ENCODE measurements around the gene MESD. TPM values are rescaled to one million over a fixed set of nuclear protein-coding genes. Genes with fewer than 3 reads are reported as not detected.
"Not testable (repeated sequence)": the region's sequence is repeated elsewhere in the genome, so short reads cannot be mapped to it uniquely, and the experiment has no call there.

The MESD gene
- total RNA-seq, 1 experiment from 2014 or later, result 25.2 TPM

GRCh38 chr15:80966431-80967197 lies 23.0 kb downstream of the MESD start:
- no peak for DNase-seq (ENCODE audit: low read depth)

- not testable (repeated sequence) for DNase-seq (ENCODE audit: low read depth)
These were observed 24.2 kb downstream of the MESD start for GRCh38 chr15:80965454-80965853.

GRCh38 chr15:80958818-80959495 lies 30.7 kb downstream of the MESD start:
- DNase-seq (ENCODE audit: low read depth), result no peak

DNA sequence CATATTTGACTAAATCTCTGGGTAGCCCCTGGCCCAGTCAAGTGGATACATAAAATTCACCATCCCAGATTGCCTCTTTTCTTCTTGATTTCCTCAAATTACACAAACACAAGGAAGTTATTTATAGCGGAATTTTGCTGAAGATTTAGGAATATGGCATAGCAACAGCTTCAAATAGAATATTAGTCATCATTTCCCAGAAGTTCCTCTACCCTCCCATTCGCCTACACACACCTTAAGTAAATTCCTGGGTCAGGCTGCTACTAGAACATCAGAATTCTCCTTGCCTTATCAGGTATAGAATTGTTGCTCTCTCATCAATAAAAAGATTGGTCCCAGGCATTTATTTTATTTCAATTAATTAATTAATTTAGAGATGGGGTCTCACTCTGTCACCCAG lies 31.6 kb downstream of the MESD start:
- no peak for DNase-seq (ENCODE audit: low read depth)

GRCh38 chr15:80957556-80957955 lies 32.1 kb downstream of the MESD start:
- DNase-seq (ENCODE audit: low read depth), result no peak

DNA sequence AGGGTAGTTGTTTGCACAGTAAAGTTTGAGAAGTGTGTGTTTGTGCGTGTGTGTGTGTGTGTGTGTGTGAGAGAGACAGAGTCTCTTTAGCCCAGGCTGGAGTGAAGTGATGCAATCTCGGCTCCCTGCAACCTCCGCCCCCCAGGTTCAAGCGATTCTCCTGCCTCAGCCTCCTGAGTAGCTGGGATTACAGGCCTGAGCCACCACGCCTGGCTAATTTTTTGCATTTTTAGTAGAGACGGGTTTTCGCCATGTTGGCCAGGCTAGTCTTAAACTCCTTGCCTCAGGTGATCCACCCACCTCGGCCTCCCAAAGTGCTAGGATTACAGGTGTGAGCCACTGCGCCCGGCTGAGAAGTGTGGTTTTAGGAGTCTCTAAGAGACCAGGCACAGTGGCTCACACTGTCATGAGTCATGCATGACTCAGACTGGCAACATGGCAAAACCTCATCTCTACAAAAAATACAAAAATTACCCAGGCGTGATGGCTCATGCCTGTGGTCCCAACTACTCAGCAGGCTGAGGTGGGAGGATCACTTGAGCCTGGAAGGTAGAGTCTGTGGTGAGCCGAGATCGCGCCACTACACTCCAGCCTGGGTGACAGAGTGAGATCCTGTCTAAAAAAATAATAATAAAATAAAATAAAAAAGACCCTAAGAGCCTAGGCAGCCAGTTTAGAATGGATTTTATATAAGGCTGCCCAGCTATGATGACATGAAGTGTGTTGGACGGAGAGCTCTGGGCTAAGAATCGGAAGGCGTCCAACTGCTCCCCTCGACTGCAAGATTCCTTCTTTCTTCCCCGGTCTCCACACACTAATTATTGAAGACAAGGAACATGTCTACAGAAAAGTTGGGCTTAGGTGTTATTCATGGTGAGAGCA lies 33.8 kb downstream of the MESD start:
- peak; percentile 99 for DNase-seq (ENCODE audit: low read depth)

GRCh38 chr15:80953953-80954778 lies 35.5 kb downstream of the MESD start:
- DNase-seq (ENCODE audit: low read depth), result no peak

- DNase-seq (ENCODE audit: low read depth), result no peak
These were observed 36.3 kb downstream of the MESD start for GRCh38 chr15:80953001-80953952.

DNA sequence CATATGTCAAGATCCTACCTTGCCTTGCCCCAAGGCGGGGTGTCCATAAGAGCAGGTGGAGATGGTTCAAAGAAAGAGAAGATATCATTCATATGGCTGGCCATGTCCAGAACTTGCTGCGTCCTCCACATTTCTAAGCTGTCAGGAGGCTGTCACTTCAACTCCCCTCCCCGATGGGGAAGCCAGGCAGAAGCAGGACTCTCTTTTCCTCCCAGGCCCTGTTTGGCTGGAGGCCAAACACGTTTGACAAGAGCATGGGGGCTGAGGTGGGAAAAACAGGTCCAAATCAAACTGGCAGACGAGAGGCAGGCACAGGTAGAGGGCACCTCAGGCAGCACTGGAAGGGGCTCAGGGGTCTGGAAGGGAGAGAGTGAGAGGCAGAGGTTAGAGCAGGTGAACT lies 37.7 kb downstream of the MESD start:
- DNase-seq (ENCODE audit: low read depth), result no peak

GRCh38 chr15:80950291-80951078 lies 39.1 kb downstream of the MESD start:
- no peak for DNase-seq (ENCODE audit: low read depth)

- no peak for DNase-seq (ENCODE audit: low read depth)
These were observed 39.9 kb downstream of the MESD start for GRCh38 chr15:80949756-80950155.

GRCh38 chr15:80948651-80949292 lies 40.8 kb downstream of the MESD start:
- DNase-seq (ENCODE audit: low read depth), result no peak

DNA sequence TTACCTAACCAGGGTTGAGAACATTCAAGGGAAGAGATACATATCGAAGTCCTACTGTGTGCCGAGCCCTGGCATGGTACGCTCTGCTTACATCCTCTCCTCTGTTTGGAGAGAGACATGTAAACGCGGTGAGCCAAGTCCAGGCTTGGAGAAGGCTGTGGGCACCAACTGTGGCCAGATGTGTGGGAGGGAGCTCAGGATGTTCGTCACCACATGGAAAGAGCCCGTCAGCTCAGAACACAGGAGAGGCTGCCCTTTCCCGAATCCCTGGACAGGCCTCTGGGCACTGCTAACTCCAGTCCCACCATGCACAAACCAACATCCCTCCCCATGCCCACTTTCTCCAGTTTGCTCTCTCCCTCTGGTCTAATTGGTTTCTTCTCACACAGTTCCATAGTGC lies 43.0 kb downstream of the MESD start:
- no peak for DNase-seq (ENCODE audit: low read depth)

- DNase-seq (ENCODE audit: low read depth), result no peak
These were observed 44.0 kb downstream of the MESD start for GRCh38 chr15:80945605-80946004.

DNA sequence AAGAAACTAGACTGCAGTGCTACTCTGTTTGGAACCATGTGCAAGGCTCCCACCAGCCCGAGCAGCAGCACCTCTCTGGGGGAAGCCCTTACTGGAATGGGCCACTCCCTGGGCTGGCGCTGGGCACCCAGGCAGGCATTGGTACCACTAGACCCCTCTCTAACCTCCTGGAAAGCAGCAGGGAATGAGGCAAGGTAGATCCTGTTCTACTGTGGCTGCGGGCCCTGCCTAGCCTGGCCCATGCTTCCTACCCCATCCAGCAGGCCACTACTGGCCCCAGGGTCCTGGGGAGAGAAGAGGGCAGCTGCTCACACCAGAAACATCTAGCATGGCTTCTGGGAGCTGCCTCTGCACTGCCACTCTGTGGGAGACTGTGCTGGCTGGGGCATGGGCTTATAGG lies 44.8 kb downstream of the MESD start:
- no peak for DNase-seq (ENCODE audit: low read depth)

GRCh38 chr15:80942746-80943565 lies 46.7 kb downstream of the MESD start:
- DNase-seq (ENCODE audit: low read depth), result no peak

- no peak for DNase-seq (ENCODE audit: low read depth)
These were observed 47.4 kb downstream of the MESD start for GRCh38 chr15:80942266-80942665.

DNA sequence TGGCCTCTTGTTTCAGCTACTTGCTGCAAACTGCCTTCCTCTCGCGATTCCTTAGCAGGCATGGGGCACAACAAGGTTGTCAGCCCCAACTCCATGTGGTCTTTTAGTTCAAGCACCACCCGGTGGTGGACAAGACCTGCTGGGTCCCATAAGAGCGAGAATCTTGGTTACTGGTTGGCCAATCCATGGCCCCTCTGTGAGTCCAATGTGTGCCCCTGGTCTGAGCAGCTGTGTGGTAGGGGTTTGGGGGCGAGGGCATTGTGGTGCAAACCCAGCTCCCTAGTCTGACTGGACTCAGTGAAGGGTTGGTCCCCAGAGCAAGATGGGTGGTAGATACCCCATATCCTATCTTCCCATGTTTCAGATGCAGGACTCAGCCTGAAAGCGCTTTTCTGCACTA lies 48.8 kb downstream of the MESD start:
- no peak for DNase-seq (ENCODE audit: low read depth)

Measured in HT1080 (cell line).